DMS79 (cell line): ENCODE data around the gene CERS3.

ENCODE experiments used
- DNase-seq: peaks from one replicate; lab custom pipeline; 2025; lab: John Stamatoyannopoulos, UW

Gene CERS3

DNA sequence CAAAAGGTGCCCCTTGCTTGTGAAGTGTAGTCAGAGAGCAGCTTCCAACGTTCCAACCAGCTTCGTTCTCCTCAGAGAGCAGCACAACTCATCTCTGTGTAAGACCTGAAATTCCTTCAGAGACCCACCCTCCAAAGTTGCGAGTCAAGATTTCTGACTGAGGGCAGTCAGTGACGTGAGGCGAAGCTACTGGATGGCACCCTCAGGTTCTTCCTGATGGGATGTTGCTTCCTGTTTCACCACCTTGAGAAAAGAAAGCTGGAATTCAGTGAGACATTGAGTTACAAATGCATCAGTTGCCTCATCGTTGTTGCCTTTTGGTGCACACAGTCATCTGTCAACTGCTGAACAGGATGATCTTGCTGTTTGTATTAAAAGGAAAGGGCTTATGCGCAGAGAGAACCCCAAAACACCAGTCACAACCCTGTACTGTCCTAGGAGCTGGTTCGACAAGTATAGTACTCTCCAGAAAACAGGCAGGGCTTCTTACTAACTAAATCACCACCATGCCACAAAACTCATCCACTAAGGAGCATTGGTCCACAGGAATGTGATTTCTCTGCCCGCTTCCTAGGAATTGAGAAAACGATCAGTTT, at the start of gene CERS3:
TSS of gene CERS3 (minus strand) at position 118 of the 596 bp plus-strand sequence. CDS start 27,101 bp downstream, outside the sequence.
- DNase-seq: no peak

DNA sequence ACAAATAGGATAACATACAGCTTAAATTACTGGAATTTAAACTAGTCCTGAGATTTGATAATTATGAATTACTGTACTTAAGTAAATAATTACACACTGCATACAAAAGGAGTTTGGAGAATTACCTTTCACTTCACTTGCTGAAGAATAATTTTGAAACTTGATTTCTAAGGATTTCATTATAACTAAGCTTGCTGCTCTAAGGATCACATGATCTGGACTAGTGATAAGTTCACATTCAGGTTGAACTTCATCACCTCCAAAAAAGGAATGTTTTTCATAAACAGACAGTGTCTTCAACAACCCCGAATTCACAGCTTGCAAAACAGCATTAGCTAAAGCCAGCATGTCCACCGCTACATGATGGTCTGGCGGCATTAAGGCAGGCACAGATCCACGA, 44.8 kb upstream of the CERS3 start:
- DNase-seq: no peak

GRCh38 chr15:100572362-100572983, 43.7 kb upstream of the CERS3 start:
- DNase-seq: no peak

DNA sequence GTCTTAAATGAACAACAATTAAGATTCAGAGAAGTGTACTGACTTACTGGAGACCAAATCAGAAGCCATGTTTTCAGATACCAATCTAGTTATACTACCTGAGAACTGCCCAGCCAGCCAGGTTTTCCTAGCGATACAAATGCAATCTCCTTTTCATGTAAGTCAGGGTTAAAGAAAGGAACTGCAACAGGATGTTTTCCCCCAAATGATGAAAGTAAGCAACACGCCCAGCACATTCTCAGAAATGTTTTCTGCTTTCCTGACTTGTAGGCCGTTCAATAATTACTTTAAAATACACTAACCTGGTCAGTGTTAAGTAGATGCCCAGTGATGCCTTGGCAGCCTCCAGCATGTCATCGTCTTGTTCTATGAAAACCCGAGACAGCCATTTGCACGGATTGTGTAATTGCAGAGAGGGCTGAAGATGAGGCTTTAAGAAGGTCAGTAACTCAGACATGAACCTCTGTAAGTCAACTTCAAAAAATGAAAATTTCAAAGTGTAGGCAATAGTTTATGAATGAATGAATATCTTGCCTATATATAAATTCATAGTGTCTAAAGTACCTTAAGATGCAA, 42.9 kb upstream of the CERS3 start:
- no peak for DNase-seq

GRCh38 chr15:100570735-100571313, 42.1 kb upstream of the CERS3 start:
- no peak for DNase-seq

DNA sequence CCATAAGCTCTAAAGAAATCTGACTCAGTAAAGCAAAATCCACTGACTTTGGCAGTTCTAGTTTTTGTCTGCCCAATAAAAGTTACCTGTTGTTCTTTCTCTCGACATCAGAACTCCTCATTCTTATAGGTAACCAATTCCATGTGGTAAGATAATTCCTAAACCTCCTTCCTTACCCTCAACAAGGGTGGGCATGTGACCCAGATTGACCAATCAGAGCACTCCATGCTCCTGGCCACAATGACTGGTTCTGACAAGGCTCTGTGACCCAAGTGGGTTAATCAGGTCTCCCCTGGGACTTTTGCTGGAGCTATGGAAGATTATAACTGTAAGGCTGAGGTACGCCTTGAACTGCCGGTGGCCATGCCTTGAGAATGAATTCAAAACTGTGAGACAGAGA, 41.5 kb upstream of the CERS3 start:
- DNase-seq: no peak

GRCh38 chr15:100569391-100569790, 40.6 kb upstream of the CERS3 start:
- no peak for DNase-seq

GRCh38 chr15:100566850-100567628, 38.3 kb upstream of the CERS3 start:
- no peak for DNase-seq

DNA sequence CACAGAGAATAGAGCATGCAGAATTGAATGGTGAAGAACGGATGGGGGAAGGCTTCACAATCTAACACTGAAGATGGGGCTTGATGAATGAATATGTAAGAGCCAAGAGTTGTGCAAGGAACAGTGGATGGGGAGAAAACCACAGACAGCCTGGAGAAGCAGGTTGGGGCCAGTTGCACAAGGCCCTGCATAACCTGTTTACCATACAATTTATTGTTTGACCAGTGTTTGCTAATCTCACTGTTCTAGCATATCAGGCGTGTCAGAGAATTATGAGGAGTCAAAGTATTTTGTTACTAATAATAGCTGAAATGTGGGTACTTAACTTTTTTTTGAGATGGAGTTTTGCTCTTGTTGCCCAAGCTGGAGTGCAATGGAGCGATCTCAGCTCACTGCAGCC, 36.8 kb upstream of the CERS3 start:
- no peak for DNase-seq

GRCh38 chr15:100560323-100560722, 31.6 kb upstream of the CERS3 start:
- DNase-seq: no peak

DNA sequence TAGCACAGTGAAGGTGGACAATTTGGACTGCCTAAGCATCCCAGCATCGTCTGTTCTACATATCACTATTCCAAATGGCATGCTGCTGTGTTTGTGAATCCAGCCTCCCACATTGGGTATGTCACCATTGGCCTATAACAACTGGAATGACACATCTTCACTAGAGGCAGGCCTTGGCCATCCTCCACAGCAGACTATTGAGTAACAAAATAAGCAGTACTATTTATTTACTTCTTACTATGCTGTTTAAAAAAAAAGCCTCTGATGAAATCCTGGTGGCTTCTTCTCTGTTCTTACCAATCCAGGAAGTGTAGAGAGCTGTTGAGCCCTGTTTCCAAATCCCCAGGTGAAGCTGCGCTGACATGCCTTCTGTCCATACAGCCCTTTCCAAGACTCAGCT, 30.6 kb upstream of the CERS3 start:
- no peak for DNase-seq

- DNase-seq: no peak
These were observed 30.1 kb upstream of the CERS3 start for GRCh38 chr15:100558771-100559254.

DNA sequence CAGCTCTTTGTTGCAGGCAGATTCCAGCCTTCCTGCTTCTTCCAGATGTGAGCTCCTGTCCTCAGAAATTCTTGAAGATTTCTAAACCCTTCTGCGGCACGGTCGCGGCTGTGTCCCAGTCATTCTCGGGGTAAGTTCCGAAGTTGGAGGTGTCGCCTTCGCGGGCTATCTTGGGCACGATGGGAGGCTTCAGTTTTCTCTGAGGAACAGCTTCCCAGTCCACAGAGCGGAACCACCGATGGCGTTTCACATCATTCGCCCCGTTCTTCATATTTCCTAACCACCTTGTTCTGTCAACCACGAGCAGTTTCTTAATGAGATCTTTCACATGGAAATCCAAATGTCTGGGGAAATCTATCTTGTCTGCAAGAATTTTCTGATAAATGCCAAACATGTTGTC, 24.7 kb upstream of the CERS3 start:
- DNase-seq: no peak

DNA sequence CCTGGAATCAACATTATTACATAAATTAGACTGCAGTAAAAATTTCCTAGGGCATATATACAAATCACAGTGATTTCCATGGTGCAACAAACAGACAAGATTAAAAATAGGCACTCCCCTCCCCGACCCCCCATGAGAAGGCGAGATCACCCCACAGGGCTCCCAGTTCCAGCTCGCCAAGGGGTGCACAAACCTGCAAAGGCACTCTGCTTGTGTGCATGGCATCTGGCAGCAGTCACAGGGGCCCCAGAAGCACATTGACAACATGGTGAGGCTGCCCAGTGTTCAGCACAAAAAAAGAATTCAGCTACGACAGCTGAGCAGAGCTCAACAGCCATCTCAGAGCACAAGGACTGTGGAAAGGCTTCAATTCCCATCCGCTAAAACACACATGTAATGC, 19.2 kb upstream of the CERS3 start:
- DNase-seq: no peak

DNA sequence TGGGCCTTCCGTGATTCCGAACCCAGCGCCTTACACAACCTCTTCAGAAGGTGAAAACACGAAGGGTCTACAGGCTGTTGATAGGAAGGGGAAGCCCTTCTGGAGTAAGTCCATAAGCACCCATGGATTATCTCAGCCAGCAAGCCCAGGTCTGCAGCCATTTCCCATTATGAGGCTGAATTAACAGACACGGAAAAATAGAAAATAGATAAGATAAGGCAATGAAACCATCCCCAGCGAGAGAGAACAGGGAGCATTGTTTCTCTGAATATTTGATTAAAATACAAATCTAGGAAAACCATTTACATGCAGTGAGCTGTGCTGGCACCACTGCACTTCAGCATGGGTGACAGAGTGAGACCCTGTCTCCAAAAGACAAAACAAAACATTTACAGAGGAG, 16.2 kb upstream of the CERS3 start:
- DNase-seq: no peak

DNA sequence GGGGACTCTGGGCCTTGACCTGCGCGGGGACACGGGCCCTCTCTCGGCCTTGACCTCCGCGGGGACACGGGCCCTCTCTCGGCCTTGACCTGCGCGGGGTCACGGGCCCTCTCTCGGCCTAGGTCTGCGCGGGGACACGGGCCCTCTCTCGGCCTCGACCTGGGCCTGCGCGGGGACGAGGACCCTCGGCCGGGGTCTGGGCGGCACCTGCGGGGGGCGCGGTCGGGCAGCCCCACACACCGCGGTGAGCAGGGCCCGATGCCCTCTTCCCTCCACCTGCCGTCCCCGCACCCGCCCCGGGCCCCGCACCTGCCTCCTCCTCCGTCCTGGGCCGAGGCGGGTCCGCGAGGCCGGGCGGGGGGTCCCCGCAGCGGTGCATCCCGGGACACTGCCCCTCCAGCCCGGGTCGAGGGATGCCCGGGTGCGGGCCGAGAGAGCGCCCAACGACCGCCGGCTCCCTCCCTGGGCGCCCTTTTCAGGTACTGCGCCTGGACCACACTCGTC, 15.6 kb upstream of the CERS3 start:
- DNase-seq: no peak

DNA sequence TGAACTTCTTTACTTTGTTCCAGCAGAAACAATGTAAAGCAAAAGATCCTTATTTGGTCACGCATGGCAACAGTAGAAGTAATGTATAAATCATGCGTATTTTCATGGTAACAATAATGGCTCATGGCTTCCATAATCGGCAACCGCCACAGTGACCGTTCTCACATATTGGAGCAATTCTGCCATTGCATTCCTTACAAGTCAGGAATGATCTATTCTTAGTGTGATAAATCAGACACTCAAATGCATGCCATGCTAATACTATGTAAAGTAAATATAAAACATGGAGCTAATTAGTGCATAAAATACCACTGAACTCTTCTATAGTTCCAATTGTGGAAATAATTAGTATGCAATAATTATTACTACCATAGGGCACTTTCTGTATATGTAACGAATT, 13.5 kb upstream of the CERS3 start:
- no peak for DNase-seq

- no peak for DNase-seq
These were observed 8.6 kb upstream of the CERS3 start for GRCh38 chr15:100537331-100537730.

DNA sequence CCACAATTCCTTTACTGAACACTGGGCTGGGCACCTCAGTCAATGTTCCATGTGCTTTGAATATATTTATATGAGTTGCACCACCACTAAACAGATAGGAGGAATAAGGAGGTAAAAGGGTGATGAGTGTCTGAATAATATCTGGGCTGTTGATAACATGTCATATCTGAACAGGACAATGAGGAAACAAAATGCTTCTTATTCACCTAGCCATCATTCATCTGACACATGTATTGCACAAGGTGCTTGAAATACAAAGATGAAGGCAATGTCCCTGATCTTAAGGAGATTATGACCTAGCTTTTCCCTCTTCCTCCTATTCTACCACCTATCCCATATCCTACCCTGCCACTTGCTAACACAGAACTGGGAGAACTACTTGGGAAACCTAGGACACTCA, 8.0 kb upstream of the CERS3 start:
- DNase-seq: no peak

DNA sequence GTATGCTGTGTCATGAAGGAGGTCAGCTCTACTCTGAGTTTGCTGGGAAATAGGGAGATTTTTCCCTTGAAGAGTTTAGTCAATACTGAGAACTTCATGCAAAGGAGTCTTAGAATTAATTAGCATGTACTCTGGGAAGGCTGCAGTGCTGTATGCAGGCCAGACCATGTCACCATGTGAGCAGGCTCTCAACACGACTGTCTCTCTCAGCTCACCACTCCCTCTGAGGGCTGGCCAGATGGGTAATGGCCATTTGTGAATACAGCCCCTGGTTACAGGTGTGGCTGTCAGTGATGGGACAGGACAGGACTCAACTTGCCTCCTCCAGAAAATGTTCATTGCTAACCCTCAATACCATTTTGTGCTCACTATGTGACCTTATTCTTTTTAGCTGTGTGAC, 5.1 kb upstream of the CERS3 start:
- DNase-seq: no peak

GRCh38 chr15:100531823-100532327, 3.1 kb upstream of the CERS3 start:
- DNase-seq: no peak

GRCh38 chr15:100531204-100531603, 2.5 kb upstream of the CERS3 start:
- no peak for DNase-seq
